Measurements from ENCODE around the gene LRATD1. TPM values are rescaled to one million over a fixed set of nuclear protein-coding genes. Genes with fewer than 3 reads are reported as not detected.

LRATD1 gene
- total RNA-seq, 1 donor from 2014 or later, result 1.9 TPM

DNA sequence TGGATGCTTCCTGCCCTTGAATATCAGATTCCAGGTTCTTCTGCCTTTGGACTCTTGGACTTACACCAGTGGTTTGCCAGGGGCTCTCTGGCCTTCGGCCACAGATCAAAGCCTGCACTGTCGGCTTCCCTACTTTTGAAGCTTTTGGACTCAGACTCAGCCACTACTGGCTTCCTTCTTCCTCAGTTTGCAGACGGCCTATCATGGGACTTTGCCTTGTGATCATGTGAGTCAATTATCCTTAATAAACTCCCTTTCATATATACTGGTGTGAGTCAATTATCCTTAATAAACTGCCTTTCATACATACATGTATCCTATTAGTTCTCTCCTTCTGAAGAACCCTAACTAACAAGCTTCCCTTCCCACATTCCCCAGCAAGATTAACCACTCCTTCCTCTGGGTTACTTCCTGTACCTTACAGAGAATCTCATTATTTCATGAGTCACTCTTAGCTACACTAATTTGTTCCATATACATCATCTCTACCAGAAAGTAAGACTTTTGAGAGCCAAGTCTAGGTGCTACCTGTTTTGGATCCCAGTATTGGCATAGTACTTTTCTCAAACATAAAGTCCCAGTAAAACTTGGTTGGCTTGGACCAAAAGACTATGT lies 31.3 kb upstream of the LRATD1 start:
- Histone ChIP-seq H3K27me3 (no peaks in the 10 kb centered on the region), H2AFZ (replicated peaks) (no peak overlapping the region), H3K4me2 (no peak overlapping the region), H3K79me2 (ENCODE audit: low read depth) (no peaks in the 10 kb centered on the region), H3F3A (ENCODE audit: low read depth) (no peaks in the 10 kb centered on the region), H3K9me3 (ENCODE audit: low read depth) (no peaks in the 10 kb centered on the region), H3K36me3 (no peaks in the 10 kb centered on the region), H3K27ac (no peak overlapping the region), H3K4me1 (no peaks in the 10 kb centered on the region), H3K4me3 (no peak overlapping the region), H3K9ac (no peak overlapping the region), H4K20me1 (ENCODE audit: low read depth) (no peaks in the 10 kb centered on the region)
- Mint-ChIP-seq H3K36me3 (no peaks in the 10 kb centered on the region), H3K4me1 (no peaks in the 10 kb centered on the region), H3K27me3 (ENCODE audit: insufficient read depth, low read depth) (no peaks in the 10 kb centered on the region), H3K4me3 (no peak overlapping the region), H3K27ac (no peak overlapping the region), H3K9me3 (no peaks in the 10 kb centered on the region)
- no peak for TF ChIP-seq EZH2phosphoT487 (IDR thresholded peaks at IDR 0.05)
- TF ChIP-seq, protein P1, sequence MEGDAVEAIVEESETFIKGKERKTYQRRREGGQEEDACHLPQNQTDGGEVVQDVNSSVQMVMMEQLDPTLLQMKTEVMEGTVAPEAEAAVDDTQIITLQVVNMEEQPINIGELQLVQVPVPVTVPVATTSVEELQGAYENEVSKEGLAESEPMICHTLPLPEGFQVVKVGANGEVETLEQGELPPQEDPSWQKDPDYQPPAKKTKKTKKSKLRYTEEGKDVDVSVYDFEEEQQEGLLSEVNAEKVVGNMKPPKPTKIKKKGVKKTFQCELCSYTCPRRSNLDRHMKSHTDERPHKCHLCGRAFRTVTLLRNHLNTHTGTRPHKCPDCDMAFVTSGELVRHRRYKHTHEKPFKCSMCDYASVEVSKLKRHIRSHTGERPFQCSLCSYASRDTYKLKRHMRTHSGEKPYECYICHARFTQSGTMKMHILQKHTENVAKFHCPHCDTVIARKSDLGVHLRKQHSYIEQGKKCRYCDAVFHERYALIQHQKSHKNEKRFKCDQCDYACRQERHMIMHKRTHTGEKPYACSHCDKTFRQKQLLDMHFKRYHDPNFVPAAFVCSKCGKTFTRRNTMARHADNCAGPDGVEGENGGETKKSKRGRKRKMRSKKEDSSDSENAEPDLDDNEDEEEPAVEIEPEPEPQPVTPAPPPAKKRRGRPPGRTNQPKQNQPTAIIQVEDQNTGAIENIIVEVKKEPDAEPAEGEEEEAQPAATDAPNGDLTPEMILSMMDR (IDR thresholded peaks at IDR 0.05), result no peak
- TF ChIP-seq EZH2 (IDR thresholded peaks at IDR 0.05), result no peak
- no peak for DNase-seq (ENCODE audit: low spot score)

DNA sequence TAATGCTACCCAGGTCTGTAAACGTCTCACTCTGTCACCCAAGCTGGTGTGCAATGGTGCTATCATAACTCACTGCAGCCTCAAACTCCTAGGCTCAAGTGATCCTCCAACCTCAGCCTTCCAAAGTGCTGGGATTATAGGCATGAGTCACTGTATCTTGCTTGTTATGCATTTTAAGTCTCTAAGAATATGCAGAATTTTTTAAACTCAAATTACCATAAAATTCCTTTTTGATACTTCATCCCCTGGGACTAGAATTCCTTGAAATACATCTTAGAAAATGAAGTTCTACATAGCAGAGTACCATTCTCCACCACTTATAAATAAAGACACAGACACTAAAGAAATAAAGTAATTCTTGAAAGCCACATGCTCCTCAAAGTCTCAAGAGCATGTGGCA lies 30.2 kb upstream of the LRATD1 start:
- Mint-ChIP-seq H3K27me3 (ENCODE audit: insufficient read depth, low read depth) (peaks cover 2% of the 10 kb centered on the region), H3K4me3 (no peak overlapping the region), H3K36me3 (no peaks in the 10 kb centered on the region), H3K9me3 (no peaks in the 10 kb centered on the region), H3K27ac (no peak overlapping the region), H3K4me1 (no peaks in the 10 kb centered on the region)
- Histone ChIP-seq H3K4me2 (no peak overlapping the region), H3K4me1 (no peaks in the 10 kb centered on the region), H2AFZ (replicated peaks) (no peak overlapping the region), H3K27me3 (no peaks in the 10 kb centered on the region), H4K20me1 (ENCODE audit: low read depth) (no peaks in the 10 kb centered on the region), H3K36me3 (no peaks in the 10 kb centered on the region), H3K79me2 (ENCODE audit: low read depth) (no peaks in the 10 kb centered on the region), H3K9ac (no peak overlapping the region), H3F3A (ENCODE audit: low read depth) (no peaks in the 10 kb centered on the region), H3K27ac (no peak overlapping the region), H3K4me3 (no peak overlapping the region), H3K9me3 (ENCODE audit: low read depth) (no peaks in the 10 kb centered on the region)
- no peak for TF ChIP-seq EZH2phosphoT487 (IDR thresholded peaks at IDR 0.05)
- TF ChIP-seq EZH2 (IDR thresholded peaks at IDR 0.05), result no peak
- DNase-seq (ENCODE audit: low spot score), result no peak

DNA sequence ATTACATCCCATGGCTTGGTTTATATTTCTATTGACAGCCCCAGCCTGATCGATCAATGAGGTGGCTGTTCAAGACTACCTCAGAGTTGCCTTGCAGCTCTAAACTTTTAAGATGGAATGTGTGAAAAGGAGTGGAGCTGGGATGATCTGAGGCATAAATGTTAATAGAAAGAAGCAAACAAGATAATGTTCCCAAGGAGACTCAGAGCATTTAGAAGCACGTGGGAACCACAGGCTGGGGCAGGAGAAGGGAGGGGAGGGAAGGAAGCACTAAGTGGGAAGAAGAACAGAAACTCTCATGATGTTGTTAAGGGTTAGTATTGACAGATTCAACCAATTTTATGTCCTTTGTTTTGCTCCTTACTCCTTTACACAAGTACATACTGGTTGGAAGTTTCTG lies 28.8 kb upstream of the LRATD1 start:
- H3K4me3 Mint-ChIP-seq, result no peak overlapping the region
- H3K27me3 Mint-ChIP-seq (ENCODE audit: insufficient read depth, low read depth), result peaks cover 2% of the 10 kb centered on the region
- H3K36me3 ChIP-seq, result no peaks in the 10 kb centered on the region
- no peaks in the 10 kb centered on the region for H3F3A ChIP-seq (ENCODE audit: low read depth)
- H4K20me1 ChIP-seq (ENCODE audit: low read depth), result no peaks in the 10 kb centered on the region
- no peak overlapping the region for H2AFZ ChIP-seq (replicated peaks)
- H3K9me3 Mint-ChIP-seq, result no peaks in the 10 kb centered on the region
- no peaks in the 10 kb centered on the region for H3K4me1 Mint-ChIP-seq
- no peak overlapping the region for H3K27ac Mint-ChIP-seq
- H3K9ac ChIP-seq, result no peak overlapping the region
- no peak overlapping the region for H3K4me3 ChIP-seq
- no peaks in the 10 kb centered on the region for H3K27me3 ChIP-seq
- no peak for DNase-seq (ENCODE audit: low spot score)
- no peaks in the 10 kb centered on the region for H3K4me1 ChIP-seq
- H3K9me3 ChIP-seq (ENCODE audit: low read depth), result no peaks in the 10 kb centered on the region
- H3K36me3 Mint-ChIP-seq, result no peaks in the 10 kb centered on the region
- no peak overlapping the region for H3K4me2 ChIP-seq
- no peaks in the 10 kb centered on the region for H3K79me2 ChIP-seq (ENCODE audit: low read depth)
- TF ChIP-seq, protein P1 (IDR thresholded peaks at IDR 0.05), result no peak
- TF ChIP-seq EZH2phosphoT487 (IDR thresholded peaks at IDR 0.05) (no peak), EZH2 (IDR thresholded peaks at IDR 0.05) (no peak)
- no peak overlapping the region for H3K27ac ChIP-seq

DNA sequence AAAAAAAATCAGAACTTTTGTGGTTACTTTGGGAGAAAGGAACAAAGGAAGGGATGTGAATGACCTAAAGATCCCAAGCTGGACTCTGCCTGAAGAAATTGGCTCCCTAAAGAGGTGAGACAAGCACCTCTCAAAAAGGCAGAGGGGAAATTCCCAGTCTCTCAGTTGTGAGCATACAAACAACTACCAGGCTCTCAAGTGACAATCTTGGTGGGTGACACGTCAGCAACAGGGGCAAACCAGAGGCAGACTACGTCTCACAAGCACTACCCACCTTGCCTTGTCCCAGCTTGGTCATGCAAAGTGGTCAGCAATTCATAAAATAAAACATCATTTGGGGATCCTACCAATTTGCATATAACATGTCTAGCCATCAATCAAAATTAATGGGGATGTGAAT lies 24.3 kb upstream of the LRATD1 start:
- no peaks in the 10 kb centered on the region for H3K4me1 ChIP-seq
- no peaks in the 10 kb centered on the region for H3K9me3 ChIP-seq (ENCODE audit: low read depth)
- H3K9ac ChIP-seq, result no peak overlapping the region
- no peak overlapping the region for H3K27ac ChIP-seq
- H3K4me3 Mint-ChIP-seq, result no peak overlapping the region
- H3K27ac Mint-ChIP-seq, result no peak overlapping the region
- H3K79me2 ChIP-seq (ENCODE audit: low read depth), result no peaks in the 10 kb centered on the region
- no peak overlapping the region for H3K4me2 ChIP-seq
- DNase-seq (ENCODE audit: low spot score), result no peak
- TF ChIP-seq, protein P1 (IDR thresholded peaks at IDR 0.05), result no peak
- no peak for TF ChIP-seq EZH2 (IDR thresholded peaks at IDR 0.05)
- no peak for TF ChIP-seq EZH2phosphoT487 (IDR thresholded peaks at IDR 0.05)
- no peak overlapping the region for H2AFZ ChIP-seq (replicated peaks)
- no peaks in the 10 kb centered on the region for H3K27me3 ChIP-seq
- H3K9me3 Mint-ChIP-seq, result no peaks in the 10 kb centered on the region
- H3K4me1 Mint-ChIP-seq, result no peaks in the 10 kb centered on the region
- H3K36me3 ChIP-seq, result no peaks in the 10 kb centered on the region
- no peaks in the 10 kb centered on the region for H3K36me3 Mint-ChIP-seq
- peaks cover 2% of the 10 kb centered on the region for H3K27me3 Mint-ChIP-seq (ENCODE audit: insufficient read depth, low read depth)
- no peaks in the 10 kb centered on the region for H4K20me1 ChIP-seq (ENCODE audit: low read depth)
- no peak overlapping the region for H3K4me3 ChIP-seq
- no peaks in the 10 kb centered on the region for H3F3A ChIP-seq (ENCODE audit: low read depth)

Measured in neural progenitor cell (in vitro differentiated cells).